ENCODE data around the gene TSSC4.

TSSC4 gene

GRCh38 chr11:2402106-2402505, 1.6 kb downstream of the TSSC4 start:
- DNase-seq, result no peak

GRCh38 chr11:2402890-2403645, 2.5 kb downstream of the TSSC4 start:
- no peak for DNase-seq

GRCh38 chr11:2404735-2405196, 4.2 kb downstream of the TSSC4 start:
- DNase-seq, result no peak

- DNase-seq, result no peak
These were observed 5.9 kb downstream of the TSSC4 start for GRCh38 chr11:2406451-2406850.

- DNase-seq, result no peak
These were observed 6.4 kb downstream of the TSSC4 start for GRCh38 chr11:2406878-2407410.

GRCh38 chr11:2408671-2409070, 8.1 kb downstream of the TSSC4 start:
- no peak for DNase-seq

- no peak for DNase-seq
These were observed 8.6 kb downstream of the TSSC4 start for GRCh38 chr11:2409126-2409525.

GRCh38 chr11:2409611-2410468, 9.3 kb downstream of the TSSC4 start:
- DNase-seq, result no peak

GRCh38 chr11:2410616-2411015, 10.1 kb downstream of the TSSC4 start:
- no peak for DNase-seq

GRCh38 chr11:2411446-2412305, 11.1 kb downstream of the TSSC4 start:
- DNase-seq, result no peak

- no peak for DNase-seq
These were observed 11.8 kb downstream of the TSSC4 start for GRCh38 chr11:2412323-2412722.

- DNase-seq, result no peak
These were observed 13.4 kb downstream of the TSSC4 start for GRCh38 chr11:2413742-2414579.

- DNase-seq, result no peak
These were observed 14.1 kb downstream of the TSSC4 start for GRCh38 chr11:2414616-2415015.

GRCh38 chr11:2415171-2415570, 14.6 kb downstream of the TSSC4 start:
- DNase-seq, result no peak

- no peak for DNase-seq
These were observed 15.2 kb downstream of the TSSC4 start for GRCh38 chr11:2415601-2416380.

GRCh38 chr11:2416765-2417164, 16.2 kb downstream of the TSSC4 start:
- DNase-seq, result no peak

GRCh38 chr11:2417856-2418692, 17.5 kb downstream of the TSSC4 start:
- DNase-seq, result no peak

GRCh38 chr11:2418693-2419360, 18.3 kb downstream of the TSSC4 start:
- no peak for DNase-seq
